Left lung (tissue), 10 donors: ENCODE results near the gene FAM107B. TPM values are rescaled to one million over a fixed set of nuclear protein-coding genes. Genes with fewer than 3 reads are reported as not detected.

ENCODE experiments used
- ATAC-seq: fragments of 200-7000 bp; cut with Tn5 transposase; one replicate; pipeline ENCODE4 v1.9.1; 2020; ENCODE audit warnings: moderate library complexity
- DNase-seq, 4 donors: peaks; one replicate each; pipeline ENCODE4 v3.0.0-alpha.2; 2013 to 2020
- H3K27ac ChIP-seq, 2 donors: fragments of 200-600 bp; sonication (generic) in 1 of 2; one replicate each; pipeline versions ENCODE4 v1.5.0 to v1.8.0; 2020 to 2021
- H3K27me3 ChIP-seq, 2 donors: fragments of 200-600 bp; sonication (generic) in 1 of 2; one replicate each; pipeline versions ENCODE4 v1.5.0 to v1.8.0; 2020 to 2021
- H3K36me3 ChIP-seq, 2 donors: fragments of 200-600 bp; sonication (generic) in 1 of 2; one replicate each; pipeline versions ENCODE4 v1.5.0 to v1.8.0; 2020 to 2021
- H3K4me1 ChIP-seq, 2 donors: fragments of 200-600 bp; one replicate each; pipeline ENCODE4 v1.8.0; 2021
- H3K4me3 ChIP-seq, 2 donors: fragments of 200-600 bp; sonication (generic) in 1 of 2; one replicate each; pipeline versions ENCODE4 v1.5.0 to v1.8.0; 2020 to 2021; ENCODE audit warnings: mild to moderate bottlenecking in 1 of 2
- H3K9me3 ChIP-seq, 2 donors: fragments of 200-600 bp; sonication (generic) in 1 of 2; one replicate each; pipeline versions ENCODE4 v1.5.0 to v1.8.0; 2020 to 2021
- CTCF ChIP-seq, 2 donors: fragments of 200-600 bp; sonication (generic) in 1 of 2; IDR thresholded peaks; one replicate each; pipeline versions ENCODE4 v1.5.0 to v1.8.0; 2021; ENCODE audit warnings: antibody characterized with exemption in 2 of 2
- intact Hi-C, 2 donors: fragments of 100-400 bp; cut with DNase I; formaldehyde crosslinking; loops; one replicate each; pipeline versions ENCODE4 v1.11.2 to v1.14.2; 2022
- polyA plus RNA-seq, 6 donors: library from polyadenylated mRNA; unstranded; fragments of 120-200 nt; gene quantifications; one replicate each; pipeline ENCODE4 v1.2.1, GENCODE V29; 2013; ENCODE audit not compliant: insufficient read length in 6 of 6
- total RNA-seq, 2 donors: library from RNA; stranded (reverse); fragmentation: NEBNext Ultra II Directional; extraction: Animal tissue kit (Norgen Biotek cat#: 25700); gene quantifications; one replicate each; pipeline ENCODE4 v1.2.1, GENCODE V29; 2021
- donor health status: DM: no; HTN: yes; CAD: no.
- donor health status: DM: no; HTN: no; CAD: no.

The FAM107B gene
- total and polyA plus RNA-seq, 8 donors, result 66.2 to 93.6 (median 83.0) TPM

GRCh38 chr10:14553448-14553847, 221.2 kb downstream of the FAM107B start:
- peak overlapping the region; percentile 37 to 89 for H3K27ac ChIP-seq
- H3K4me3 ChIP-seq, result no peak overlapping the region
- peak; percentile 13 for ATAC-seq
- DNase-seq, result no peak
- peaks cover 0 to 4% of the 10 kb centered on the region in 2 donors for H3K36me3 ChIP-seq
- intact Hi-C loops, result no loop called here
- no peaks in the 10 kb centered on the region for H3K27me3 ChIP-seq
- no peak for TF ChIP-seq CTCF (IDR thresholded peaks at IDR 0.05)
- peaks cover 32 to 88% of the 10 kb centered on the region in 2 donors for H3K4me1 ChIP-seq
- no peaks in the 10 kb centered on the region for H3K9me3 ChIP-seq

GRCh38 chr10:14552015-14552414, 222.7 kb downstream of the FAM107B start:
- Histone ChIP-seq H3K27me3 (no peaks in the 10 kb centered on the region), H3K27ac (peak overlapping the region in 1 of 2 donors; percentile 89), H3K9me3 (no peaks in the 10 kb centered on the region), H3K36me3 (peaks cover 0 to 12% of the 10 kb centered on the region in 2 donors), H3K4me1 (peaks cover 32 to 96% of the 10 kb centered on the region in 2 donors), H3K4me3 (no peak overlapping the region)
- DNase-seq (no peak), ATAC-seq (no peak)
- no peak for TF ChIP-seq CTCF (IDR thresholded peaks at IDR 0.05)
- intact Hi-C loops, result no loop called here

- H3K27me3 ChIP-seq, result no peaks in the 10 kb centered on the region
- peak; percentile 50 for ATAC-seq
Observed at GRCh38 chr10:14550471-14550981, 224.2 kb downstream of the FAM107B start.

GRCh38 chr10:14549496-14549895, 225.2 kb downstream of the FAM107B start:
- intact Hi-C loops, result no loop called here
- H3K27me3 ChIP-seq, result no peaks in the 10 kb centered on the region
- DNase-seq, result no peak
- no peak for TF ChIP-seq CTCF (IDR thresholded peaks at IDR 0.05)
- peaks cover 0 to 12% of the 10 kb centered on the region in 2 donors for H3K36me3 ChIP-seq
- ATAC-seq, result no peak
- peaks cover 17 to 95% of the 10 kb centered on the region in 2 donors for H3K4me1 ChIP-seq
- H3K27ac ChIP-seq, result peak overlapping the region in 1 of 2 donors; percentile 89
- H3K4me3 ChIP-seq, result no peak overlapping the region
- no peaks in the 10 kb centered on the region for H3K9me3 ChIP-seq

More at GRCh38 chr10:14550471-14550981, 224.2 kb downstream of the FAM107B start:
- Histone ChIP-seq H3K4me1 (peaks cover 25 to 96% of the 10 kb centered on the region in 2 donors), H3K36me3 (peaks cover 0 to 12% of the 10 kb centered on the region in 2 donors), H3K27ac (peak overlapping the region in 1 of 2 donors; percentile 89), H3K9me3 (no peaks in the 10 kb centered on the region), H3K4me3 (no peak overlapping the region)
- no peak for DNase-seq
- TF ChIP-seq CTCF (IDR thresholded peaks at IDR 0.05), result no peak
- intact Hi-C loops, result no loop called here

- no peaks in the 10 kb centered on the region for H3K9me3 ChIP-seq
- no peak for ATAC-seq
- no peak overlapping the region for H3K4me3 ChIP-seq
- TF ChIP-seq CTCF (IDR thresholded peaks at IDR 0.05), result no peak
- DNase-seq, result no peak
- H3K4me1 ChIP-seq, result peaks cover 12 to 95% of the 10 kb centered on the region in 2 donors
- no peaks in the 10 kb centered on the region for H3K27me3 ChIP-seq
- peak overlapping the region in 1 of 2 donors; percentile 89 for H3K27ac ChIP-seq
- H3K36me3 ChIP-seq, result peaks cover 0 to 12% of the 10 kb centered on the region in 2 donors
- intact Hi-C loops, result no loop called here
Observed at GRCh38 chr10:14548970-14549369, 225.7 kb downstream of the FAM107B start.
